IPS-15b (cell line): Measurements from ENCODE around the gene SLC24A4.

ENCODE experiments used
- H3K27me3 ChIP-seq: one replicate; pipeline ENCODE4 v1.6.1; 2013; ENCODE audit warnings: low read length; ENCODE audit not compliant: control insufficient read depth, insufficient read depth
- H3K36me3 ChIP-seq: one replicate; pipeline ENCODE4 v1.6.1; 2013; ENCODE audit warnings: low read length; ENCODE audit not compliant: control insufficient read depth, insufficient read depth
- H3K4me1 ChIP-seq: one replicate; pipeline ENCODE4 v1.6.1; 2013; ENCODE audit warnings: mild to moderate bottlenecking, low read length; ENCODE audit not compliant: control insufficient read depth, insufficient read depth
- H3K4me3 ChIP-seq: one replicate; pipeline ENCODE4 v1.5.1; 2013; ENCODE audit warnings: low read depth, low read length
- H3K9ac ChIP-seq: one replicate; pipeline ENCODE4 v1.6.1; 2013; ENCODE audit warnings: low read depth, mild to moderate bottlenecking, low read length
- H3K9me3 ChIP-seq: one replicate; pipeline ENCODE4 v1.6.1; 2013; ENCODE audit warnings: mild to moderate bottlenecking, low read length; ENCODE audit not compliant: control insufficient read depth, insufficient read depth

The SLC24A4 gene

DNA sequence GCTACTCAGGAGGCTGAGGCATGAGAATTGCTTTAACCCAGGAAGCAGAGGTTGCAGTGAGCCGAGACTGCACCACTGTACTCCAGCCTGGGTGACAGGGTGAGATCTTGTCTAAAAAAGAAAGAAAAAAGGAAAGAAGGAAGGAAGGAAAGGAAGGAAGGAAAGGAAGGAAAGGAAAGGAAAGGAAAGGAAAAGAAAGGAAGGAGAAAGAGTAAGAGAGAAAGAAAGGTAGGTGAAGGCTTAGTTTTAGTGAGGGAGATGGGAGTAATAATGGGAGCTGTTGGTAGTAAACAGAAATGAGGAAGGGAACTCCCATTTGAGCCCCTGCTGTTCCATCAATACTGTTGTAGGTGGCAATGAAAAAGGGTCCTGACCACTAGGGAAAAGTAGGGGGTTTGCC, 28.8 kb downstream of the SLC24A4 start:
- no peaks in the 10 kb centered on the region for H3K36me3 ChIP-seq
- H3K9me3 ChIP-seq, result no peaks in the 10 kb centered on the region
- H3K27me3 ChIP-seq, result no peaks in the 10 kb centered on the region
- no peak overlapping the region for H3K4me3 ChIP-seq
- no peaks in the 10 kb centered on the region for H3K4me1 ChIP-seq
- no peak overlapping the region for H3K9ac ChIP-seq

DNA sequence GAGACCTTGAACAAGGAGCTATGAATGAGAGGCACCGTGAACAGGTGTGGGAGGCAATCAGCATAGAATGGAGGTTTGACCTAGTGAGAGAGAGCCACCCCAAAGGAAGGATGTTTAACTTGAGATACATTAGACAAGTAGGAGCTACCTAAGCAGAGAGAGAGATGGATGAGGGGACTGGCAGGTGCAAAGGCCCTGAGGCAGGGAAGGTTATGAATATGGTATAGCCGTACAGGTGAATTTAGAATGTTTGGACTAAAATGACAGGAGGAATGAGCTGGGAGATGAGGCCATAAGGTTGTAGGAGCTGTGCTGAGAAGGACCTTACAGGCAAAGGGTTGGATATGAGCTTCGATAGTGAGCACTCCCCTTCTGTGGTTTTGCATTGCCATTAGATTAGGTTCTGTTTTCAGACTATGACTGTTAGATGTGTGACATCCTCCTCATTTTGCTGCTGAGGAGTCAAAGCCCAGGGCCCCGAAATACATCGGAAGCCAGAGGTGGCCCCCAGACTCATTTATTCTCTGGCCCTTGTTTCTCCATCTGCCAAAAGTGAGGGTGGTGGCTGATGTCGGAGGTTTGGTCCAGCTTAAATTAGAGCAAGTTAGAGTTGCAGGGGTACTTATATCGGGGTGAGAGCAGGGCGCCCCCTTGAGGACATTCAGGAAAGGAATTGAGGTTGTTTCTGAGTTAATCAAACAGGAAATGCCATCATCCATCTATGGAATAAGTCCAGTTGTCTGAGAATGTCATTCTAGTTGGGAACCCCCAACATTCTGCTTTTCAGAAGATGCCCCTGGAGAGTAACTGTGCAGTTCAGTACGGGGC, 29.4 kb downstream of the SLC24A4 start:
- no peaks in the 10 kb centered on the region for H3K36me3 ChIP-seq

DNA sequence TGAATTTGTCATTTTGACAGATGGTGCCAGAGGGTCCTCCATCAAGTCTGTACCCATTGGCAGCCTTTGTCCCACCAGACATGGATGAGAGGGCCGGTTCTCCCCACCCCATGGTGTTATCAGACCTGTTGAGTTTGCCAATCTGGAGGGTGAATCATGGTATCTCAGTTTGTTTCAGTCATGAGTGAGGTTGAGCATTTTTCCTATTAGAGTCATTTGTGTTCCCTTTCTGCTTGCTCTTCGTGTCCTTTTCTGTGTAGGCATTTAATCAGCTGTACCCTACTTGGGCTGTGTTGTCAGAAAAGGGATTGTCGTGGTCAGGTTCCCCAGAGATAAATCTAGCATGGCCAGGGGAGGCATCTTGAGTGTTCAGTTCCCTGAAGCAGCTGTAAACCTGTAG, 30.5 kb downstream of the SLC24A4 start:
- Histone ChIP-seq H3K9me3 (no peaks in the 10 kb centered on the region), H3K4me3 (no peak overlapping the region), H3K27me3 (no peaks in the 10 kb centered on the region), H3K9ac (no peak overlapping the region), H3K36me3 (no peaks in the 10 kb centered on the region), H3K4me1 (no peaks in the 10 kb centered on the region)

More for the DNA sequence above, 29.4 kb downstream of the SLC24A4 start:
- Histone ChIP-seq H3K27me3 (no peaks in the 10 kb centered on the region), H3K4me3 (no peak overlapping the region), H3K4me1 (no peaks in the 10 kb centered on the region), H3K9ac (no peak overlapping the region), H3K9me3 (no peaks in the 10 kb centered on the region)

DNA sequence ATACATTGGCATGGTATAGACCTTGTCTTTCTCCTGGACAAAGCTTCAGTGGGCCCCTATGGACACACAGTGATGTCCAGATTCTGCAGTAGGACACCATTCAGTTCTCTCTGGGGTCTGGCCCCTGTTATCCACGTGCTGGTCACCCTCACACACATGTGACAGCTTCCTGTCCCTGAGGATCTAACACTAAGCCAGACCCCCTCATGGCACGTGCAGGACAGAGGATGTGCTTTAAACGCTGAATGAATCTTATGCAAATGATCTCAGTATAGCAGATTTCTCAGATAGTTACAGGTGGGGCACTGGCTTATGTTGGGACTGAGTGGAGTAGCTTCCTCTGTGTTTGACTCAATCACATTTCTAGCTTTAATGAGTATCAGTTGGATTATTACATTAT, 33.7 kb downstream of the SLC24A4 start:
- no peak overlapping the region for H3K9ac ChIP-seq
- H3K27me3 ChIP-seq, result no peaks in the 10 kb centered on the region
- H3K9me3 ChIP-seq, result no peaks in the 10 kb centered on the region
- H3K4me3 ChIP-seq, result no peak overlapping the region
- no peaks in the 10 kb centered on the region for H3K36me3 ChIP-seq
- H3K4me1 ChIP-seq, result no peaks in the 10 kb centered on the region

DNA sequence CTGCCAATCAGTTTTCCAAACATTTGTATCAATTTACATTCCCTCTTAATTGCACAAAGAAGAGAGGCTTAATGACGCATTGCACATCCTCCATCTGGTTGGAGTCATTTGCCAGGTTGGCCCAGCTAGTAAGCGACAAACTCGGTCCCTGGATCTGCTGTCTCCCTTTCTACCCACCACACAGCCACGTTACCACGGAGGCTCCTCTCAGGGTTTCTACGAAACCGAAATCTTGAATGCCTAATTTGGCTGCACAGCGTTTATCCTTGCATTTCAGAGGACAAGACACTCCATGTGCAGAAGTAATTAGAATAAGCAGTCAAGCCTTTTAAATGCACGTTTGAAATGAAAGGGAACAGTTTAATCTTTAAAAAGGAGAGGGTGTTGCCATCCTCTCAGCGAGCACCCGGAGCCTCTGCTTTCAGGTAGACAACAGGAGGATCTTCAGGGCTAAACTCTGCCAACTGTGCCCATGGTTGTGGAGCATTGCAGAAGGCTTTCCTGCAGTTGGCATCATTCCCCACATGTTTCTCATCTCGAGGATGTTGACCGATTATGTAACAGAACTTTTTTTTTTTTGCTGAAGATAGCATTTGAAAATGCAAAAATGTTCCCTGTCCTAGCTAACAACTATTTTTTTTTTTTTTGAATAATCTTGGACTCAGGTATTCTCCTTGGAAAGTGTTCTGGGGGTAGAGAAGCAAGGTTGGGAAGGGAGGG, 37.8 kb downstream of the SLC24A4 start:
- Histone ChIP-seq H3K9me3 (no peaks in the 10 kb centered on the region), H3K9ac (no peak overlapping the region), H3K4me1 (no peaks in the 10 kb centered on the region), H3K27me3 (no peaks in the 10 kb centered on the region), H3K36me3 (no peaks in the 10 kb centered on the region), H3K4me3 (no peak overlapping the region)

DNA sequence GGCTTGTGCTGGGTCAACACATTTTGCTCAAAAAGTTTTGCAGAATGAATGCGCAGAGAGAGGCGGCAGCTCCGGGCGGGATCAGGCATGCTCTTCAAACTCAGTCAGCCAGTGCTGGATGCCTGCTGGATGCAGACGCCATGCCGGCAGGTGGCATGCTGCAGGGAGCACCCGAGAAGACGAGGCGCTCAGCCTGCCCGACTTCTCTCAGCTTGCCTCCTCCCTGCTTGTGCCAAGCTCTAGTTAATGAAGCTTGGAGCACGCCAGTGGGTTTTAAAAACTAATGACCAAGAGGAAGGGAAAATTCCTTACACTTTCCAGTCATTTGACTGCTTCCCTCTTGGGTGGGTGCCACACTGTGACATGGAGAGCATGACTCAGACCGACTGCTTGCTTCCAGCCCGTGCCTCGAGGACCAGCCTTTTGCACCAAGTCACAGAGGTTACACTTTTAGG, 39.8 kb downstream of the SLC24A4 start:
- Histone ChIP-seq H3K9ac (no peak overlapping the region), H3K4me1 (no peaks in the 10 kb centered on the region), H3K4me3 (no peak overlapping the region), H3K9me3 (no peaks in the 10 kb centered on the region), H3K27me3 (no peaks in the 10 kb centered on the region), H3K36me3 (no peaks in the 10 kb centered on the region)

DNA sequence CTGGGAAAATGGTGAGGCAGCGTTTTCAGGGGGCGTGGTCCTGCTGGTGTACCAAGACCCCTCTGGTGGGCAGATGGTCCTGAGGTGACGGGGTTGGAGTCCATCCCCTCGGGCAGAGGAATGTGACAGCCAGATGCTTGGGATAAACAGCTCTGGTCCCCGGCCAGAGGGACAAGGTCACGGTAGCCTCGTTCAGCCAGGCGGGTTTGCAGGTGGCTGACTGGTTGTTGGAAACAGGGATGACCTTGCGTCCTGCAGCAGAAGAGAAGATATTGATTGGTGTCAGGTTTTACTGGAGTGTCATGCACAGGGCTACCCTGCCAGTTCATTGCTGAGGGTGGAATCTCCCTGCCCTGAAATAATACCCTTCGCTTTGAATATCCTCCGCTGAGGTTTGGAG, 43.3 kb downstream of the SLC24A4 start:
- Histone ChIP-seq H3K36me3 (no peaks in the 10 kb centered on the region), H3K4me3 (no peak overlapping the region), H3K4me1 (no peaks in the 10 kb centered on the region), H3K27me3 (no peaks in the 10 kb centered on the region), H3K9me3 (no peaks in the 10 kb centered on the region), H3K9ac (no peak overlapping the region)

DNA sequence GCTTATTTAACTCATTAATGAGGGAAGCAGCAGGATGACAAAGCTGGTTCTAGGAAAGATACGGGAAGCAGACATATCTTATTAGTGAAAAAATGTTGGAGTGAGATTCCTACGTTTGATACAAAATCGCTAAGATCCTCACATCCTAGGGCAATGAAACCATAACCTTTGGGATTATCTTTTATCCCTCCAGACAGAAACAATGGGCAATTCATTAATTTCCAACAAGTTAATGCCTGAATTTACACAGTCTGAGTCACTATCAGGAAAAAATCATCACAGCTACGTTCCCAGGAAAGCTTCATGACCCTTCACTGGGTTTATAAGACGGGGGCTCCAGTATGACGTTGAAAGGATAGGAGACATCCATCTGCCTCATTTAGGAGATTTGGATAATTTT, 45.0 kb downstream of the SLC24A4 start:
- no peaks in the 10 kb centered on the region for H3K36me3 ChIP-seq
- H3K4me3 ChIP-seq, result no peak overlapping the region
- no peaks in the 10 kb centered on the region for H3K4me1 ChIP-seq
- H3K9me3 ChIP-seq, result no peaks in the 10 kb centered on the region
- H3K9ac ChIP-seq, result no peak overlapping the region
- no peaks in the 10 kb centered on the region for H3K27me3 ChIP-seq

DNA sequence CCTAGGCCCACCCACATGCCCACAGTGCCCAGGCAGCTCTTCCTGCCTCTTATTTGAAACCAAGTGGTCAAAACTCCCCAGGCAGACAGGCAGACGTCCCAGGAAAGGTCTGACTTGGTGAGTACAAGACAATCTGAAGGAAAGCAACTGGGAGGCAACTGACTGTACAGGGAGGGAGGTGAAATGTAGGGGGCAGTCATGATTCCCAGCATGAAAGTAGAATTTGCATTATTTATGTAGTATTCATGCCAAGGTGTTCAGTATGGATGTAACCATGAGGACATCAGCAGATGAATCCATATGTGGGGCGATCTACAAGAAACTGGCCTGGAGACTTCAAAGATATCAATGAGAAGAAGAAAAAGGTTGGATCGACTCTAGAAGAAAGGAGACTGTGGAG, 46.1 kb downstream of the SLC24A4 start:
- H3K9ac ChIP-seq, result no peak overlapping the region
- no peaks in the 10 kb centered on the region for H3K9me3 ChIP-seq
- no peak overlapping the region for H3K4me3 ChIP-seq
- H3K4me1 ChIP-seq, result no peaks in the 10 kb centered on the region
- no peaks in the 10 kb centered on the region for H3K36me3 ChIP-seq
- no peaks in the 10 kb centered on the region for H3K27me3 ChIP-seq

DNA sequence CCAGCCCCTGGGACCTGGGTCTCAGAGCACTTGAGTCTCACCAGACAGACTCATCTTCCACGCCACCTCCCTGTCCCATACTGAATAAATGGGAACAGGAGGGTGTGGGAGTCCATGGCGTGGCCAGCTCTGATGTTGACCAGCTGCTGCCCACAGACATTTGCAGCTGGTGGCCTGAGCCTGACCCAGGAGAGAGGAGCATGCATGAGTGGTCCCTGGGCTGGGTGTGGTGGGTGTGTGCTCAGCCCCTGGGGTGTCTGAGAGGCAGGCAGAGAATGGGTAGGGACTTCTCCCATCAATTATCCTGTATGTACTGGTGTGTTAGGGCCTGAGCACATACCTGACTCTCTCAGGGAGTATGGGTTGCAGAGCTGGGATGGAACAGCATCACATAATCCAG, 49.3 kb downstream of the SLC24A4 start:
- H3K27me3 ChIP-seq, result no peaks in the 10 kb centered on the region
- H3K4me1 ChIP-seq, result no peaks in the 10 kb centered on the region
- H3K4me3 ChIP-seq, result no peak overlapping the region
- H3K36me3 ChIP-seq, result no peaks in the 10 kb centered on the region
- no peak overlapping the region for H3K9ac ChIP-seq
- no peaks in the 10 kb centered on the region for H3K9me3 ChIP-seq

DNA sequence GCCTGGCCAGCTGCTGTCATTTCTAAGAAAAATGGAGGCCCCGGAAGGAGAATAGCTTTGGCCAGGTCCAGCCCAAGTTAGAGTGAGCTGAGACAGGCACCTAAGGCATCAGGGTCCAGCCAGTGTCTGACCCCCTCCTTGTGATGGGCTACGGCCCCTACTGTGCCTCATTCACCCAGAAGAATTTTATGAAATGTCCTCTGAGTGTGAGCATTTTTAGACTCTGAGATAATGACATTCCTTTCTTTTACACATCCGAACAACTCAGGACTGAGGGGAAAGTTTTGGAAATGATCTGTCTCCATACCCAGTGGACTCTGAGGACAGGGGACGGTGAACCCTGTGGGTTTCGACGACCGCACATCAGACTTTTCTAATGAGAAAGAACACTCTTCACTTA, 50.4 kb downstream of the SLC24A4 start:
- H3K9me3 ChIP-seq, result no peaks in the 10 kb centered on the region
- H3K4me3 ChIP-seq, result no peak overlapping the region
- H3K4me1 ChIP-seq, result no peaks in the 10 kb centered on the region
- H3K9ac ChIP-seq, result no peak overlapping the region
- no peaks in the 10 kb centered on the region for H3K27me3 ChIP-seq
- H3K36me3 ChIP-seq, result no peaks in the 10 kb centered on the region

DNA sequence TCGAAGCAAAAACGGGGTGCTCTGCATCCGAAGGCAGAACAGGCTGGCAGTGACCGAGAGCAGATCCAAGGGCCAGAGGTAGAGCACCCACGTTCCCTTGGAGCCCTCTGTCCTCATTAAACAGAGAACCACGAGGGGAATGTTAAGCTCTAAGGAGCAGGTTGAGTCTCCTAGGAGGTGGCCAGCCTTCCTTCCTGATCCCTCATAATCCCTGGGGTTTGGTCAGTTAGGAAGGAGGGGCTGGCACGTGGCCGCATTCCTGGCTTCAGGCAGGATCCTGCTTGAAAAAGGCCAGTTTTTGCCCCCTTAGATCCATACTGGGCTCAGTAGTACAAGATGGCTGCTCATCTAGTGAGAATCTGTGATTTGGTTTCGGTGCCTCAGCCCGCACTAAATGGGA, 57.2 kb downstream of the SLC24A4 start:
- Histone ChIP-seq H3K9me3 (no peaks in the 10 kb centered on the region), H3K9ac (no peak overlapping the region), H3K4me1 (no peaks in the 10 kb centered on the region), H3K4me3 (no peak overlapping the region), H3K27me3 (no peaks in the 10 kb centered on the region), H3K36me3 (no peaks in the 10 kb centered on the region)
